Measurements from ENCODE around the gene CEACAM5.

GRCh38 chr19:41767115-41767514 lies 58.7 kb downstream of the CEACAM5 start:
- TF ChIP-seq CTCF (IDR thresholded peaks at IDR 0.05) (no peak), ZFX (IDR thresholded peaks at IDR 0.05; ENCODE audit: borderline replicate concordance) (no peak)

All from 22Rv1 (cell line).